Stomach (tissue), 4 donors: Measurements from ENCODE around the gene SPATA9.

ENCODE experiments used
- CTCF ChIP-seq, 7 experiments: fragments of 450-650 bp in 4 of 7; fragments of 200-600 bp in 3 of 7; sonication (generic) in 3 of 7; IDR thresholded peaks; one replicate each; pipeline ENCODE4 v1.5.1; 2016 to 2019; ENCODE audit warnings: antibody characterized with exemption in 7 of 7, control low read depth in 2 of 7, mild to moderate bottlenecking in 1 of 7
- EP300 ChIP-seq: sonication (generic); formaldehyde crosslinking; IDR thresholded peaks from one replicate; pipeline ENCODE4 v1.6.1; 2017; ENCODE audit warnings: antibody characterized with exemption
- POLR2A ChIP-seq, 4 donors: fragments of 450-650 bp; IDR thresholded peaks; one replicate each; pipeline ENCODE4 v1.6.1; 2016; ENCODE audit warnings: antibody characterized with exemption in 4 of 4, control low read depth in 2 of 4, mild to moderate bottlenecking in 1 of 4, moderate library complexity in 1 of 4
- POLR2AphosphoS5 ChIP-seq, 3 donors: sonication (generic); formaldehyde crosslinking; IDR thresholded peaks; one replicate each; pipeline ENCODE4 v1.6.1; 2016; ENCODE audit warnings: antibody characterized with exemption in 3 of 3

GRCh38 chr5:95725937-95726810, 43.4 kb upstream of the SPATA9 start:
- no peak for TF ChIP-seq CTCF (IDR thresholded peaks at IDR 0.05)
- TF ChIP-seq POLR2A (IDR thresholded peaks at IDR 0.05): no peak
- no peak for TF ChIP-seq POLR2AphosphoS5 (IDR thresholded peaks at IDR 0.05)
- TF ChIP-seq EP300: no peak
